AG09309 (cell line): ENCODE results near the gene CTNNBL1.
"Not testable (repeated sequence)": the region's sequence is repeated elsewhere in the genome, so short reads cannot be mapped to it uniquely, and the experiment has no call there.

Source experiments
- DNase-seq: peaks from one replicate; pipeline ENCODE4 v3.0.0-alpha.2; 2010; ENCODE audit warnings: low read depth
- H3K4me3 ChIP-seq: 2 replicates; pipeline ENCODE4 v1.5.1; 2011; ENCODE audit warnings: mild to moderate bottlenecking, low read depth, low read length, moderate library complexity; ENCODE audit not compliant: control insufficient read depth
- CTCF ChIP-seq: IDR thresholded peaks from 2 replicates; pipeline ENCODE4 v1.5.1; 2011; ENCODE audit warnings: mild to moderate bottlenecking, low read depth, low read length, inconsistent platforms; ENCODE audit not compliant: insufficient read depth, control insufficient read depth; ENCODE audit errors: missing control alignments

Gene CTNNBL1

GRCh38 chr20:37677969-37678861 lies 15.6 kb upstream of the CTNNBL1 start:
- DNase-seq = no peak
- TF ChIP-seq CTCF = no peak
- no peak overlapping the region for H3K4me3 ChIP-seq

- H3K4me3 ChIP-seq, DNase-seq: not testable (repeated sequence)
Observed at GRCh38 chr20:37679751-37680150, 14.1 kb upstream of the CTNNBL1 start.

DNA sequence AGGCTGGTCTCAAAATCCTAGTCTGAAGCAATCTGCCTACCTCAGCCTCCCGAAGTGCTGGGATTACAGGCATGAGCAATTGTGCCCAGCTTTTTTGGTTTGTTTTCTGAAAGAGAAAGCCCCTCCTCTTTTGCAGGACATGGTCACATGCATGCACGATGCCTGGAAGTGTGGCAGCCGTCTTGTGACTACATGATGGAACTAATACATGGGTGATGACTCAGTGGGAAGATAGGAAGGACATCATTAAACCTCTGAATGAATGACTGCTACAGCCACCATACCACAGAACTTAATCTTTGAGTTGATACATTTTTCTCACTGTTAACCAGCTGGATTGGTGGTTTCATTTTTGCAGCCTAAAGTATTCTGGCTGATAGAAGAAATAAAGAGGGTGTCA lies 13.4 kb upstream of the CTNNBL1 start:
- H3K4me3 ChIP-seq = no peak overlapping the region
- TF ChIP-seq CTCF = no peak
- no peak for DNase-seq

- no peak for TF ChIP-seq CTCF
- DNase-seq = no peak
- H3K4me3 ChIP-seq = no peak overlapping the region
Observed at GRCh38 chr20:37681384-37682112, 12.3 kb upstream of the CTNNBL1 start.

DNA sequence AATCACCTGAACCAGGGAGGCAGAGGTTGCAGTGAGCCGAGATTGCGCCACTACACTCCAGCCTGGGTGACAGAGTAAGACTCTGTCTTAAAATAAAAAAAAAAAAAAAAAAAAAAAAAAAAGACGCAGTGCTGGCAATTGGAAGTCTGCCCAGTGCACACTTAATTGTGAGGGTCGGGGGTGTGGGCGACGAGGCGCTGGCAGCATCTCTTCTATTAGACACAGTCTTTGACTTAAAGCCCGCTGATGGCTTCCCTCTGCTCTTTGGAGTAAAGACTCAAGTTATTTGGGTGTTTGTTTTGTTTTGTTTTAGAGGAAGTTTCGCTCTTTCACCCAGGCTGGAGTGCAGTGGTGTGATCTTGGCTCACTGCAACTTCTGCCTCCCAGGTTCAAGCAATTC lies 10.7 kb upstream of the CTNNBL1 start:
- H3K4me3 ChIP-seq, DNase-seq: not testable (repeated sequence)

- TF ChIP-seq CTCF = no peak
- DNase-seq = no peak
- H3K4me3 ChIP-seq = no peak overlapping the region
Observed at GRCh38 chr20:37686762-37687477, 6.9 kb upstream of the CTNNBL1 start.

GRCh38 chr20:37687478-37687805 lies 6.4 kb upstream of the CTNNBL1 start:
- no peak for DNase-seq
- H3K4me3 ChIP-seq = no peak overlapping the region
- no peak for TF ChIP-seq CTCF
